GM12891 (cell line): Measurements from ENCODE around the gene TMEM119.

ENCODE experiments used
- POLR2A ChIP-seq: IDR thresholded peaks from 2 replicates; pipeline ENCODE4 v1.6.1; 2011; ENCODE audit warnings: low read depth, low read length, control low read depth
- POLR2AphosphoS5 ChIP-seq: IDR thresholded peaks from 2 replicates; pipeline ENCODE4 v1.6.1; 2011; ENCODE audit warnings: low read depth, low read length, control low read depth

GRCh38 chr12:108551535-108551934, 46.3 kb downstream of the TMEM119 start:
- TF ChIP-seq POLR2A (no peak), POLR2AphosphoS5 (no peak)
